Keratinocyte (primary cell): ENCODE data around the gene HDGF.

Experiments
- EZH2 ChIP-seq: IDR thresholded peaks from one replicate; pipeline ENCODE4 v1.6.1; 2012; ENCODE audit warnings: inconsistent platforms, mild to moderate bottlenecking, low read length, moderate library complexity
- TF ChIP-seq, protein P1 (sequence below), 3 experiments: IDR thresholded peaks in 1 of 3; conservative IDR thresholded peaks in 1 of 3; optimal IDR thresholded peaks in 1 of 3; 2 replicates in 2 of 3; 3 replicates in 1 of 3; pipeline versions ENCODE3 to v1.5.1; 2011; ENCODE audit warnings: low read length in 3 of 3, mild to moderate bottlenecking in 3 of 3, moderate library complexity in 2 of 3, control low read depth in 1 of 3, inconsistent platforms in 1 of 3; ENCODE audit not compliant: insufficient read depth in 2 of 3; ENCODE audit errors: extremely low read depth in 1 of 3

DNA sequence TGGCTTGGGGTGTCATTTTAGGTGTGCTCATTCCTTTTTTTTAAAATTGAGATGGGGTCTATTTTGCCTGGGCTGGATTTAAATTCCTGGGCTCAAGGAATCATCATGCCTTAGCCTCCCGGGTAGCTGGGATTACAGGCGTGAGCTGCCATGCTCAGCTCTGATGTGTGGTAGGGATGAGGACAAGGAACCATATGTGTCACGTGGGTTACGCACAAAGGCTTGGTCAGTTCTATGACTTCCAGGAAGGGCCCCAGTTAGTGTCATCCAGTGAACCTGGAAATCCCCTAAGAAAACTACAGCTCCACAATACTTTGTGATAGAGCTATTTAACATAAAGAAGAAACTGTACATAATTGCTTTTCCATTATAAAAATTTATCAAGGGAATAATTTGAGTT is 29.9 kb downstream of the HDGF start:
- TF ChIP-seq, protein P1, sequence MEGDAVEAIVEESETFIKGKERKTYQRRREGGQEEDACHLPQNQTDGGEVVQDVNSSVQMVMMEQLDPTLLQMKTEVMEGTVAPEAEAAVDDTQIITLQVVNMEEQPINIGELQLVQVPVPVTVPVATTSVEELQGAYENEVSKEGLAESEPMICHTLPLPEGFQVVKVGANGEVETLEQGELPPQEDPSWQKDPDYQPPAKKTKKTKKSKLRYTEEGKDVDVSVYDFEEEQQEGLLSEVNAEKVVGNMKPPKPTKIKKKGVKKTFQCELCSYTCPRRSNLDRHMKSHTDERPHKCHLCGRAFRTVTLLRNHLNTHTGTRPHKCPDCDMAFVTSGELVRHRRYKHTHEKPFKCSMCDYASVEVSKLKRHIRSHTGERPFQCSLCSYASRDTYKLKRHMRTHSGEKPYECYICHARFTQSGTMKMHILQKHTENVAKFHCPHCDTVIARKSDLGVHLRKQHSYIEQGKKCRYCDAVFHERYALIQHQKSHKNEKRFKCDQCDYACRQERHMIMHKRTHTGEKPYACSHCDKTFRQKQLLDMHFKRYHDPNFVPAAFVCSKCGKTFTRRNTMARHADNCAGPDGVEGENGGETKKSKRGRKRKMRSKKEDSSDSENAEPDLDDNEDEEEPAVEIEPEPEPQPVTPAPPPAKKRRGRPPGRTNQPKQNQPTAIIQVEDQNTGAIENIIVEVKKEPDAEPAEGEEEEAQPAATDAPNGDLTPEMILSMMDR (optimal IDR thresholded peaks at IDR 0.05 in 1 of 3, IDR thresholded peaks at IDR 0.05 in 1 of 3, conservative IDR thresholded peaks at IDR 0.05 in 1 of 3; ENCODE audit: extremely low read depth in 1 of 3, insufficient read depth in 2 of 3, low read length in 3 of 3), result no peak
- TF ChIP-seq EZH2, result no peak
